ENCODE data around the gene GALNT10. TPM values are rescaled to one million over a fixed set of nuclear protein-coding genes. Genes with fewer than 3 reads are reported as not detected.

Gene GALNT10
- total and polyA plus RNA-seq, 9 of the 15 experiments (the other 6 are each of a cell fraction or from before 2014, with no cell fraction given) = 4.6 to 37.1 (median 13.3) TPM

- in situ Hi-C loops (cut with MboI) = no loop called here
- DNase-seq (ENCODE audit: extremely low read depth in 1 of 4, low spot score in 3 of 4) (no peak), ATAC-seq (peak; percentile 22), FAIRE-seq (no peak)
- intact Hi-C loops (cut with micrococcal nuclease) = no loop called here
- peaks cover 12 to 52% of the 10 kb centered on the region in 2 experiments; a peak in 4 of 5 replicates for H3K4me1 ChIP-seq (replicated peaks in 1 of 2; ENCODE audit: control insufficient read depth in 2 of 2, insufficient read depth in 2 of 2, low read length in 2 of 2)
- no TSS peak for BruUV-seq (replicated peaks)
- no peaks in the 10 kb centered on the region for H3K27me3 ChIP-seq (ENCODE audit: control insufficient read depth in 2 of 2, insufficient read depth in 2 of 2, low read length in 2 of 2)
- WGBS (ENCODE audit: insufficient coverage, low coverage, missing lambda C conversion rate) = 46% methylated on average over 6 of the region's 6 CpGs
- H3K9me3 ChIP-seq (replicated peaks; ENCODE audit: control insufficient read depth, insufficient read depth, low read depth, low read length) = no peaks in the 10 kb centered on the region
- H3K27ac ChIP-seq (ENCODE audit: extremely low read depth, low read depth, low read length) = peak overlapping the region; percentile 77
- H3K4me3 ChIP-seq = no peak overlapping the region
- H3K4me2 ChIP-seq (ENCODE audit: insufficient read depth, low read length) = peak overlapping the region; percentile 14; the same call in 1 of the 2 replicates
- H4K20me1 ChIP-seq (replicated peaks; ENCODE audit: control insufficient read depth, insufficient read depth, low read length) = no peaks in the 10 kb centered on the region
- H3K36me3 ChIP-seq (ENCODE audit: control insufficient read depth, insufficient read depth, low read length) = peaks cover 4% of the 10 kb centered on the region
- peak overlapping the region; percentile 31 to 45; a peak in 3 of 4 replicates for H3K9ac ChIP-seq (ENCODE audit: insufficient read depth in 1 of 2, low read depth in 2 of 2, low read length in 2 of 2)
- H3K79me2 ChIP-seq (ENCODE audit: control insufficient read depth, insufficient read depth, low read length) = peaks cover 40% of the 10 kb centered on the region
- H3K9me1 ChIP-seq (ENCODE audit: control insufficient read depth, insufficient read depth, low read length) = no peaks in the 10 kb centered on the region
- ChIA-PET CTCF (ENCODE audit: low intra/inter-chr PET ratio) (no interaction called here), POLR2A (interaction anchor here (0.6 to 3.1 kb wide), 7 partner anchors 9 to 51 kb away, joined by 3 to 17 read pairs (median 5); partner anchors contain the start of gene GALNT10)
- peak overlapping the region; percentile 8; the same call in 1 of the 2 replicates for H2AFZ ChIP-seq (ENCODE audit: low read depth, low read length)
- TF ChIP-seq C11orf30 (IDR thresholded peaks at IDR 0.05; ENCODE audit: low read depth) = peak; percentile 56; the same call in 1 of the 2 replicates
- TF ChIP-seq ZBTB11 (CRISPR knock-in tag; IDR thresholded peaks at IDR 0.05) = no peak
- TF ChIP-seq MEIS2 (IDR thresholded peaks at IDR 0.05; ENCODE audit: partially characterized antibody) = peak; percentile 19
- no peak for TF ChIP-seq ZNF57 (CRISPR knock-in tag; IDR thresholded peaks at IDR 0.05)
- 0 out of 2 replicates have a peak, but pooled peaks have one; percentile 51 for TF ChIP-seq JUN (IDR thresholded peaks at IDR 0.05; ENCODE audit: borderline replicate concordance, low read depth, low read length)
- TF ChIP-seq JUN (CRISPR knock-in tag; IDR thresholded peaks at IDR 0.05; ENCODE audit: borderline replicate concordance) = no peak
- no peak for TF ChIP-seq DDX20 (tag; IDR thresholded peaks at IDR 0.05; ENCODE audit: low read depth)
- TF ChIP-seq ZNF589 (CRISPR knock-in tag; IDR thresholded peaks at IDR 0.05; ENCODE audit: low read depth) = peak; percentile 30; the same call in 1 of the 2 replicates
- TF ChIP-seq ARID3B (CRISPR knock-in tag; IDR thresholded peaks at IDR 0.05; ENCODE audit: borderline replicate concordance) = no peak
- TF ChIP-seq CREB1 (IDR thresholded peaks at IDR 0.05) = 0 out of 2 replicates have a peak, but pooled peaks have one; percentile 30
- TF ChIP-seq CREB1 (CRISPR knock-in tag; IDR thresholded peaks at IDR 0.05) = no peak
- no peak for TF ChIP-seq STAT5A (IDR thresholded peaks at IDR 0.05; ENCODE audit: borderline replicate concordance, low read length)
- peak; percentile 61 for TF ChIP-seq PKNOX1 (IDR thresholded peaks at IDR 0.05)
- peak; percentile 95 for TF ChIP-seq ATF7 (IDR thresholded peaks at IDR 0.05)
- peak; percentile 38; the same call in 1 of the 2 replicates for TF ChIP-seq MAFG (tag; conservative IDR thresholded peaks at IDR 0.05)
- peak; percentile 22; the same call in 1 of the 2 replicates for TF ChIP-seq CTBP1 (IDR thresholded peaks at IDR 0.05; ENCODE audit: borderline replicate concordance)
These were observed 15.0 kb downstream of the GALNT10 start for GRCh38 chr5:154205441-154206117.

Measured in K562 (cell line).